ENCODE measurements around the gene PAPPA2.

The PAPPA2 gene

GRCh38 chr1:176826265-176826664 is 363.3 kb downstream of the PAPPA2 start:
- DNase-seq: no peak

- no peak for DNase-seq
Measured at GRCh38 chr1:176829261-176829660, 366.3 kb downstream of the PAPPA2 start.

GRCh38 chr1:176831150-176831549 is 368.2 kb downstream of the PAPPA2 start:
- DNase-seq: no peak

DNA sequence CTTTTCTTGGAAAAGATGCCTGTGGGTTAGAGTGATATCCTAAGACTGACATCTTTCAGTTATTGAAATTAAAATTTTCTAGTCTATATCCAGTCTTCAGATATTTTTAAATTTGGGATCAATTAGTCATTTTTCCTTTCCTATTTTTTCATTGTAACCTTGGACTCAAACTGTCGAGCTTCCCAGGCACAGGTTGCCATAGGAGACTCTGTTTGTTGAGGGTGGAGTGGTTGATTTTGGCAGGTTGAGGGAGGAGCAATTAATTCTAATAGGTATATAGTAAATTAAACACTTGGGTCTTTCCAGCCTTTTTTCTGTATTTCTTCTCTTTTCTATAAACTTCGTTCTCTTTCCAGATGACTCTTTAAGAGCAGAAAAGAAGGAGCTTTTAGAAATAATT is 374.7 kb downstream of the PAPPA2 start:
- DNase-seq: no peak

DNA sequence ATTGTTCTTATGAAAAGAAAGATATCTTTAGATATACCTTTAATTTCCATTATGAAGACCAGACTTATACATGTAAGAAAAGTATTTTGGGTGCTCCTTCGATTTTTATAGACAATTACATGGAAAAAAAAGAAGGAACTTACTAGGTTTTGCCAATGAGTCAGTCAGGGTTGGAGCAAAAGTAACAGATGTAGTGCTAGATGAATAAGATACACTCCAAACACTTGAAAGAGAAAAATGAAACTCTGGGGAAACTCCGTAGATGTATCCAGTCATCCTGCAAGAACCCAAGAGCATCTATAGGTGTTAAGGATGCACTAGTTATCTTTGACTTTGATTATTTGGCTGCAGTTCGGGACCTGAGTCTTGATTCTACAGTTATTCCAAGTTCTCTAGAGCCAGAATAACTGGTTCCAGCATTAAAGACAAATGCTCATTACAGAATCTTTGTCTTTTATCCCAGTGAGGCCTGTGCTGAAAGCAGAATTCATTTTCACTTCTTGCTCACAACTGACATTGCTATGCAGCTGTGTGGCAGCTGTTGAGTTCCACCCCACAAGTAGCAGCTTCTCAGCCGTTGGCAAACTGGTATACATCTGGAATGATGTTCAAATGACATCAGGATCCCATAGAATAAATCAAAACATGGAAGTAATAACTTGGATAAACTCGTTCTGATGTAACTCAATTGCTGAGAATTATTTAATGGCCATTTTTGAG is 375.5 kb downstream of the PAPPA2 start:
- no peak for DNase-seq

DNA sequence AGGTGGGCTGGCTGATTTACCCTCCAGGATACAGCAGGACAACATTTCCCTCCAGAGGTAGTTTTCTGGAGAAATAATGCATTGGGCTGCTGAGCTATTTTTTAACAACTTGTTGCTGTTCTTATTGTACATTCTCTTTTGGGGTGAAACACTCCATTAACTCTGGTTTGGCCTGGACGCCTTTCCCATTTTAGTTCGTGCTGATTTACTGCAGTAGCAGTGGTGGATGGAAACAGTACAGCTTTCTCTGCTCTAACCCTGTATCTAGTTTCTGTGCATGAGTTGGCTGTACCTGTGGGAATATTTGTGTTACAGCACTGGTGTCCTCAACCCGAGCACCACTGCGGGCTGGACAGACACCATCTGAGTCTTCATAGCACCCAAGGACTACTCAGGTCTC is 376.2 kb downstream of the PAPPA2 start:
- DNase-seq: no peak

DNA sequence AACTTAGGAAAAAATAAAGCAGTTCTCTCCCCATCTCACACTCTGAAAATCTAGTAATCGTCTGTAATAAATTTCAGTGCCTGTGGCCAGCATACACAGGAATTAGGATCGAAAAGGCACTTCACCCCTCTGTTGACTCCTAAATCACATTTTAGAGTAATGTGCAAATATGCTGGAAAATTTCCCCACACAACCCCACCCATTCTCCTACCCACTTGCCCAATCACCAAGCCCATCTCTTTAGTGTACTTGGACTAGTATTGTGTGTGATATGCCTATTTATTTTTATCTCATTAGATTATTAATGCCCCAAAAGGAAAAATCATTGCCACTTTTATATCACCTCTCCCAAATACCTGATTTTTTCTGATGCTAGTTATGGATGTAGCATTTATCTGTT is 378.3 kb downstream of the PAPPA2 start:
- DNase-seq: no peak

GRCh38 chr1:176843352-176844297 is 380.6 kb downstream of the PAPPA2 start:
- peak; percentile 71 for DNase-seq

DNA sequence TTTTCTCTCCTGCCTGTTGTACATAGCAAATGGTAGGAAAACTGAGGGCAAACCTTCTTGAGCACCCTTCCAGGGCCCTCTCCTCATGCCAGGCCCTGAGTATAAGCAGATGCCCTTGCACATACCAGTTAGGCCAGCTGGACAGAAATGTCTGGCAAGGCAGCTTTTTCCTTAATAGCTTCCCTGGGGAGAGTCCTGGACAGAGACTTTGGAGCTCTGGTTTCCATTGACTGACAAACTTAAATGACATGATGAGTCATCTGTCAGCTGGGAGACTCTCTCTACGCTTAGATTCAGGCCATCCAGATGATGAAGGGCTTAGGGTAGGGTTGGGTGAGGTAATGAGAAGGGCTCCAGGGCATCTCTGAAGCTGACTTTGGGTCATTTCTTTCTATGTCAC is 384.1 kb downstream of the PAPPA2 start:
- DNase-seq: no peak

DNA sequence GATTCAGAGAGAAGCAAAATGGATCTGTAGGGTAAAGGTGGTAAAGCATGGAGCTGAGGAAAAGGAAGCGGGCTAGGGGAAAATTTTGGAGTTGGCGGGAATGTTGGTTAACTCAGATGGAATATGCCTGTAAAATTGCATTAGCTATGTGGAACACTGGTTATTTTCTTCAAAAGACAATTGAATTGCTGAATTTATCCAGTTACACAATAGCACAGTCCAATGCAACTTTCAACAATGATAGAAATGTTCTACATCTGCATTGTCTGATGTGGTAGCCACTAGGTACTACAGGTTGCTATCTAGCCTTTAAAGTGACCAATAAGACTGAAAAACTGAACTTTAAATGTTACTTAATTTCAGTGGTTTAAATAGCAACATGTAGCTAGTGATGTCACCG is 386.3 kb downstream of the PAPPA2 start:
- DNase-seq: no peak

- DNase-seq: no peak
Measured at GRCh38 chr1:176850871-176851270, 387.9 kb downstream of the PAPPA2 start.

- no peak for DNase-seq
Measured at GRCh38 chr1:176852124-176852523, 389.1 kb downstream of the PAPPA2 start.

DNA sequence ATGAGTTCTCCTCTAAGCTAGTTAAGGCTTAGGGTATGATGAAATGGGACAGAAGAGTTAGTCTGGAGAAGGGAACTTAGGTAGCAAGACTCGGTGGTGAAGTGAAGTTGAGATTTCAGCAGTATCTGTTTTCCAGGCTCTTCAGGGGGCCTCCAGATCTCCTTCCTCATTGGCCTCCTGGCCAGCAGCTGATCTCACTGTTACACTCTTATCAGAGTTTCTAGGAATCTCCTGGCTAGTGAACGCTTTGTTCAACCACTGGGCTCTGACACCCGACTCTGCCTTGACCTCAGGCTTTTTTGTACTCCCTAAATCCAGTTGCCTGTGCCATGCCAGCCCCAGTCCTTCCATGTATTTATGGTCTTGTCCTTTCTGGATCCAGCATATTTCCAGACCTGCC is 390.5 kb downstream of the PAPPA2 start:
- DNase-seq: no peak

GRCh38 chr1:176854121-176854520 is 391.1 kb downstream of the PAPPA2 start:
- no peak for DNase-seq

- no peak for DNase-seq
Measured at GRCh38 chr1:176854758-176855745, 392.1 kb downstream of the PAPPA2 start.

DNA sequence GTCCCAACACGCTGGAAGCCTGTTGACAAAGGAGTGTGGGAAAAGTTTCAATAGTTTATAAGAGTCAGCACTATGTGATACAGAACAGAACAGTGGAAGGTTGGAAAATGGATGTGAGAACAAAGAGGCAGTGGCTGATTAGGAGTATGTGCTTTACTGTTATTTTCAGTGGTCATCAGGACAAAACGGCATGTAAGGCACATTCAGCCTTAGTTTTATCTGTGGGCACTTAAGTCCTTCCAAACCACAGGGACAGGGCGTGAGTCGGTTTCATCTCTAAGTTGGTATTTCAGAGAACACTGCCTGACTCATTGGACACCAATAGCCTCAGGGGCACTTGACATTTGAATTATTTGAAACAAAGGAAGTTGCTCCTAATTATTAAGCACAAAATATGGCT is 394.7 kb downstream of the PAPPA2 start:
- no peak for DNase-seq

DNA sequence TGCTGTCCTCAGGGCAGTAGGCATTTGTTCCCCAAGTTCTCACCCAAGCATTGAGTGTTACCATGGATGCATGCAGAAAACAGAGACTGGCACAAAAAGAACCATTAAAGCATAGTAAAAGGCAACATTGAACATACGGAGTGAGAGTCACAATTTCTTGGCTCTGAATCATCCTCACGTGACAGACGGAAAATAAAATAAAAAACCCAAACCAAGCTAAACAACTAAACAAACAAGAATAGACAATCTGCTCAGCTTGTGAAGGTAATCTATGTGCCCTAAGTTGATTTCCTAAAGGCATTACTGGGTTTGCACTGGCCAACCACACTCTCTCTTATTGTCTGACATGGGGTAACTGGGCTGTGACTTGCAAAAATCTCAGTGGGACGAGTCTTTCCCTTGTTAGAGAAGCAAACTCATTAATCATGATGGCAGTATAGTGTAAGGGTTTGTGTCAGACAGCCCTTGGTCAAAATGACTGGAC is 395.5 kb downstream of the PAPPA2 start:
- DNase-seq: no peak

- no peak for DNase-seq
Measured at GRCh38 chr1:176863613-176864012, 400.6 kb downstream of the PAPPA2 start.

DNA sequence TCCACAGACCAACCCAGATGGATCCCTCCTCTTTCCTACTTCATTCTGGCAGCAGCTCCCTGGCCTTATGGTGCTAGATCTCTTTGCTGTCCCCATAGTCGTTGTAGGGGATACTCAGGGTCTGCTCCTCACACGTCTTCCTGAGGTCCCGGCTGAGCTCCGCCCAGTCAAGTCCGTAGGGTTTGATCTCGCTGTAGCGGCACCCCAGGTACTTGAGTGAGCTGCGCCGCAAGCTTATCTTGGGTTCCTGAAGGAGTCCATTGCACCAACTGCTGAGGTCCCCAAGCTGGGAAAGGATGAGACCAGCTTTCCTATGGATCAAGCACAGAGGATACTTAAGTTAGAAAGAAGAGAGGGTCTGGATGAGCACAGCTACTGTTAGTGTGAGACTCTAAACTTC is 401.2 kb downstream of the PAPPA2 start:
- no peak for DNase-seq

DNA sequence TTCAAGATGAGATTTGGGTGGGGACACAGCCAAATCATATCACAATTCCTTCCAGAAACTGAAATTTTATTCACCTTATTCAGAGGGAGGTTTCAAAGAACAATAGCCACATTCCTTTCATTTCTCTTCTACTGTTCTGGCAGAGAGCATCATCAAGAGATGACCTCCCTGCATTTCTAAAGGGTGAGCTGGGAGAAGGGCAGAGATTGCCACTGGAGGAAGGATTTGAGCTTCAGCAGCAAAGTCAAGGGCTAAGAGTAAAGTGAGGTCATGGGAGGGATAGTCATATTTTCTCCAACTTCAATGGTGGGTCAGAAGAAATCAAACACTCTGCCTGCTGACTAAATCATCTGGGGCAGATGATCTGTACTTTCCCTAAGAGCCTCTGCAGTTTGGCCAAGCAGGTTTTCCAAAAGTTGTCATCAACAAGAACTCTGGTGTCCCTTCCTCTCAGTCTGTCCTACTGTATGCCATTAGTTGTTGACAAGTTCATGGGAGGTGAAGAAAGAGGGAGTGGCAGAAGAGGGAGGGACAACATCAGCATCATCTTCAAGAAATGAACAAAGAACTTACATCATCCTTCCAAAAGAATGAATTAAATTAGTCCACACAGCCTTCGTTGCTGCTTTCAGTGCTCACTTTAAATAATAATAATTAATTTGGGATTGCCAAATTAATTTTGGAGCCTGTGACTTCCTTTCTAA is 403.2 kb downstream of the PAPPA2 start:
- no peak for DNase-seq

DNA sequence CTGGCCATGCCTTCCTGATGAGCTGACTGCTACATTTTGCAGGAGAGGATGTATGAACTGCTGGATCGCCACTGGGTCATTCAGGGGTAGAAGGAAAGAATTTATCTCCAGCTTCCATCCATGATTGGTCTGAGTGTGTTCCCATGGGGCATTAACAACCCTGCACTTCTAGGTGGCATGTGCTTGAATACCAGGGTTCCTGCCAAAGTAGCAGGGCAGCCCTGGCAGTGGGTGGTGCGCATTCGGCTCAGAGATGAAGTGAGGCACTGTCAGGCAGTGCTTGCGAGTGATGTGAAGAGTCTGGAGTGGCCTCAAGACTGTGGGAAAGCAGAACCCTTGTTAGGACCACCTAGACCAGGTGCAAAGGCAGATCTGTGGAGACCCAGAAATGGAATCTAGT is 406.6 kb downstream of the PAPPA2 start:
- no peak for DNase-seq

- no peak for DNase-seq
Measured at GRCh38 chr1:176876966-176877515, 414.1 kb downstream of the PAPPA2 start.
